ENCODE measurements around the gene TMEM95. TPM values are rescaled to one million over a fixed set of nuclear protein-coding genes. Genes with fewer than 3 reads are reported as not detected.

TMEM95 gene
- not detected for polyA plus RNA-seq (2013, experiment 1 of 2; ENCODE audit: insufficient read length)
- polyA plus RNA-seq (2013, experiment 2 of 2; ENCODE audit: insufficient read length): not detected

- peak; percentile 29 for DNase-seq
Measured at GRCh38 chr17:7355053-7355452, at the start of gene TMEM95. TSS of gene TMEM95 (plus strand) at chr17:7355156. CDS start at chr17:7355205, 49 bp downstream.

GRCh38 chr17:7306911-7307685 is 47.9 kb upstream of the TMEM95 start, which contains the start of gene EIF5A:
TSS of gene EIF5A (plus strand) at chr17:7307628. CDS start at chr17:7309636, 2,008 bp downstream.
- DNase-seq: peak; percentile 100

GRCh38 chr17:7307686-7308624 is 47.0 kb upstream of the TMEM95 start:
- DNase-seq: peak; percentile 31

- DNase-seq: peak; percentile 76
Measured at GRCh38 chr17:7308625-7309433, 46.1 kb upstream of the TMEM95 start.

- no peak for DNase-seq
Measured at GRCh38 chr17:7309628-7310027, 45.3 kb upstream of the TMEM95 start.

GRCh38 chr17:7311110-7311705 is 43.7 kb upstream of the TMEM95 start:
- no peak for DNase-seq

GRCh38 chr17:7312432-7313087 is 42.4 kb upstream of the TMEM95 start:
- DNase-seq: no peak

- no peak for DNase-seq
Measured at GRCh38 chr17:7313088-7313889, 41.7 kb upstream of the TMEM95 start.

- DNase-seq: peak; percentile 16
Measured at GRCh38 chr17:7313890-7314718, 40.9 kb upstream of the TMEM95 start.

- peak; percentile 77 for DNase-seq
Measured at GRCh38 chr17:7314719-7315569, 40.0 kb upstream of the TMEM95 start, which contains the start of gene GPS2. TSS of gene GPS2 (minus strand) at chr17:7315360. CDS start at chr17:7315052, 308 bp downstream.

- DNase-seq: no peak
Measured at GRCh38 chr17:7315570-7316235, 39.3 kb upstream of the TMEM95 start.

GRCh38 chr17:7317161-7317803 is 37.7 kb upstream of the TMEM95 start:
- DNase-seq: no peak

- no peak for DNase-seq
Measured at GRCh38 chr17:7318121-7318860, 36.7 kb upstream of the TMEM95 start.

- no peak for DNase-seq
Measured at GRCh38 chr17:7321466-7321865, 33.5 kb upstream of the TMEM95 start.

GRCh38 chr17:7322520-7323194 is 32.3 kb upstream of the TMEM95 start:
- DNase-seq: no peak

Measured in fibroblast of skin of abdomen (primary cell).